Right cardiac atrium (tissue), 5 donors: ENCODE measurements around the gene JARID2. TPM values are rescaled to one million over a fixed set of nuclear protein-coding genes. Genes with fewer than 3 reads are reported as not detected.

Experiments
- ATAC-seq, 2 donors: fragments of 200-7000 bp; cut with Tn5 transposase; one replicate each; pipeline versions ENCODE4 v1.8.0 to v1.9.1; 2020; ENCODE audit warnings: moderate library complexity in 2 of 2, mild to moderate bottlenecking in 1 of 2
- DNase-seq, 3 donors: peaks; one replicate each; pipeline ENCODE4 v3.0.0-alpha.2; 2020
- H3K27ac ChIP-seq: one replicate; pipeline ENCODE4 v1.5.1; 2013; ENCODE audit warnings: mild to moderate bottlenecking, low read length, control low read depth, moderate library complexity
- H3K27me3 ChIP-seq: one replicate; pipeline ENCODE4 v1.6.1; 2013; ENCODE audit not compliant: control insufficient read depth, insufficient read depth
- H3K4me1 ChIP-seq: one replicate; pipeline ENCODE4 v1.6.1; 2013; ENCODE audit warnings: low read length; ENCODE audit not compliant: control insufficient read depth, insufficient read depth
- H3K4me3 ChIP-seq: one replicate; pipeline ENCODE4 v1.5.1; 2013; ENCODE audit warnings: low read length, control low read depth
- H3K9me3 ChIP-seq: one replicate; pipeline ENCODE4 v1.6.1; 2013; ENCODE audit warnings: low read length; ENCODE audit not compliant: control insufficient read depth
- WGBS: extraction: QIAGEN DNeasy Blood & Tissue Kit; methylation state at CpG from one replicate; pipeline ENCODE4 v1.1.7; 2013; 5-methylcytosine and 5-hydroxymethylcytosine counted together
- intact Hi-C, 4 donors: fragments of 100-400 bp; cut with DNase I; formaldehyde crosslinking; loops; one replicate each; pipeline versions ENCODE4 v1.11.0 to v1.14.0; 2022 to 2023
- polyA plus RNA-seq: library from polyadenylated mRNA; stranded (reverse); fragments of 200-250 nt; gene quantifications from one replicate; pipeline ENCODE4 v1.2.3, GENCODE V29; 2013
- total RNA-seq, 4 donors: library from RNA; stranded (reverse); fragmentation: NEBNext Ultra II Directional; extraction: Animal tissue kit (Norgen Biotek cat#: 25700); gene quantifications; one replicate each; pipeline ENCODE4 v1.2.1, GENCODE V29; 2021
- donor health status: healthy with polysubstance abuse.
- donor health status: DM: no; HTN: yes; CAD: no.
- donor health status: DM: no; HTN: no; CAD: no.
- donor health status: DM: no; HTN: yes; CAD: no; lungs with severe emphysema.
- donor health status: DM: yes; HTN: yes; CAD: no.

The JARID2 gene
- total and polyA plus RNA-seq, 5 donors, result 4.1 to 10.1 (median 9.1) TPM

DNA sequence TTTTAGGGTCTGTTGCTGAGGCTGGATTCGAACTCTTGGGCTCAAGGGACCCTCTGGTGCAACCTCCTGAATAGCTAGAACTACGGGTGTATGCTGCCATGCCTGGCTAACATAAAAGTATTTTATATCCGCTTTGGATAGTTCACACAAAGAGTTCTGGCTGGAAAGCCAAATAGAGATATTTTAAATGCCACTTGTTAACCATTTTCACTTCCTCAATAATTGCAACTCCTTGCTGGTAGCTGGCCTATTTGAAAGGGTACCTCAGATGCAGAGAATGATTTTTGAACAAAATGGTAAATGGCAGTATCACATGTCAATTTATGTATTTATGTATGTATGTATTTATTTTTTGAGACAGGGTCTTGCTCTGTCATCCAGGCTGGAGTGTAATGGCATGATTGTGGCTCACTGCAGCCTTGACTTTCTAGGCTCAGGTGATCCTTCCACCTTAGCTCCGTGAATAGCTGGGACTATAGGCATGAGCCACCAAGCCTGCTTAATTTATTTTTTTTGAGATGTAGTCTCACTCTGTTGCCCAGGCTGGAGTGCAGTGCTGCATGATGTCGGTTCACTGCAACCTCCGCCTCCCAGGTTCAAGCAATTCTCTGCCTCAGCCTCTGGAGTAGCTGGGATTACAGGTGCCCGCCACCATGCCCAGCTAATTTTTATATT lies 12.9 kb upstream of the JARID2 start:
- no peaks in the 10 kb centered on the region for H3K4me1 ChIP-seq
- H3K27me3 ChIP-seq, result no peaks in the 10 kb centered on the region
- no peak overlapping the region for H3K27ac ChIP-seq
- H3K4me3 ChIP-seq, result no peak overlapping the region
- DNase-seq (no peak), ATAC-seq (no peak)
- intact Hi-C loops, result no loop called here
- no peaks in the 10 kb centered on the region for H3K9me3 ChIP-seq
- WGBS, result 88% methylated on average over 7 of the region's 7 CpGs

DNA sequence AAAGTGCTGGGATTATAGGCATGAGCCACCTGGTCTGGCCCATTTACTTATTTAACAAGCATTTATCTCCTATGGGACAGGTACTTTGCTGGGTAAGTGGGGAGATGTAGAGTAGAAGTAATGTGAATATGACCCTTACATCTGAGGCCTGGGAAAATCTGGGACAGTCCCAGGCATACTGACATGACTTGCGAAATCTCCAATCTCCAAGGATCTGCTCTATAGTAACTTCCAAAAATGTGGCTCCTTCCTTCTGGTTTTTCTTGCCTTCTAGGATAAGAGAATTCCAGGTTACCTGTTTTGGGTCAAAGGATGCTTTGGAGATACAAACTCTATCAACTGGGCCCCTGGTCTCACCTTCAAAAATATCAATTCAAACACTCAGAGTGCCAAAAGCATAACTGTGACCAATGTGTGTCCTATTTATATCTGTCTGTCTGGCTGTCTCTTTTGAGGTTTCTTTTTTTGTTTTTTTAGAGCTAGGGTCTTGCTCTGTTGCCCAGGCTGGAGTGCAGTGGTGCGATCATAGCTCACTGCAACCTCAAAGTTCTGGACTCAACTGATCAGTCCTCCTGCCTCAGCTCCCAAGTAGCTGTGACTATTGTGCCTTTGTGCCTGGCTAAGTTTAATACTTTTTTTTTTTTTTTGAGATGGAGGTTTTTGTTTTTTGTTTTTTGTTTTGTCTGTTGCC lies 11.7 kb upstream of the JARID2 start:
- 97% methylated on average over 2 of the region's 2 CpGs for WGBS
- no peaks in the 10 kb centered on the region for H3K4me1 ChIP-seq
- H3K4me3 ChIP-seq, result no peak overlapping the region
- no peaks in the 10 kb centered on the region for H3K27me3 ChIP-seq
- ATAC-seq, result no peak
- H3K9me3 ChIP-seq, result no peaks in the 10 kb centered on the region
- no peak overlapping the region for H3K27ac ChIP-seq
- DNase-seq, result no peak
- intact Hi-C loops, result no loop called here

DNA sequence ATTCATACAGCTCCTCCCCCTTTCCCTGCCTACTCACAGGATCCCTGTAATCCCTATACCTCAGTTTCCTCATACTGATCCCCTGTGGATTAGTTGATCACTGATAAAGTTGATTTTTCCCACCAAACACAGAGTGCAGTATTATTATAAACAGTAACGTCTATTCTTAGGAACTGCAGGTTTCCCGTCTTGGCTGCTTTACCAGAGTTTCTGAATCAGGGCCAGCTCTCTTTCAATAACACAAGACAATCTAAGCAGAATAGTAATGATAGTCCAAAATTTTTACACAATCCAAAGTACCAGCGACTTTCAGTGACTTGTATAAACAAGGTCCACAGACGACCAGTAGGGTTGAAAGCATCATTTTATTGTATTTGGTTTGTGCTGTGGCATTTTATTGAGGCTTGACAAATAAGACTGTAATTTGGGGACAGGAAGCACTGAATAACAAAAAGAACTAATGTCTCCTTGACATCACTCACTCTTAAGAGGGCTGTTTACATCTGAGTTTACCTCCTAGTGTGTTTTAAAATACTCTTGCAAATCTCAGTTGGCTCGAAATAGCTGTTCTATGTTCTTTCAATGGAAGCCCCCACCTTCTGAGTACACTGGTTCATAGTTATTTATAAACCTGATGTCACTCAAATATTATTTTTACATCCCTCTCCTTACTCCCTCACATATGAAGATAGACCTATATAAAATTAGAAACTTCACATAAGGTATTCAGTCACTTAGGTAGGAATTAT lies 6.1 kb upstream of the JARID2 start:
- peak overlapping the region; percentile 57 for H3K27ac ChIP-seq
- peak; percentile 45 to 63 for ATAC-seq
- no peak for DNase-seq
- no peaks in the 10 kb centered on the region for H3K9me3 ChIP-seq
- no peaks in the 10 kb centered on the region for H3K27me3 ChIP-seq
- H3K4me3 ChIP-seq, result no peak overlapping the region
- no peaks in the 10 kb centered on the region for H3K4me1 ChIP-seq
- WGBS, result 15% methylated on average over 5 of the region's 5 CpGs
- intact Hi-C loops, result loop anchor here in 2 of 4 donors (5.0 to 10.0 kb wide), 2 partner anchors 437 to 1025 kb away; no protein-coding TSS in a partner anchor

DNA sequence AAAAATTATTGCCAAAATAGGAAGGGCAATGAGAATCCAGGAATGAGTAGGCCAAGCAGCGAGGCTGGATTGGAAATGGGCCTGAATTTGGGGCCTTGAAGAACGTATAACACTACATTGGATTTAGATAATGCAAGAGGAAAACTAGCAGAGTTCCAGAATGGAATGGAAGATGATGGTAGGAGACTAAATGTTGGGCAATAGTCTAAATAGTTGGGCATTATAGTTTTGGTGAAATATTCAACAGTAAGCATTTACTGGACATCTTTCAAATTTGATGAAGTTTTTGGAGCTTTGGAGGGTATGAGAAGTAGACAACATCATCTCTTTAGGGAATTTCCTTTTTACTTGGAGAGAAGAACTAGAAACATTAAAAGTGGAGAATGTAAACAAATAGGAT lies 3.4 kb upstream of the JARID2 start:
- intact Hi-C loops, result loop anchor here in 2 of 4 donors (5.0 to 10.0 kb wide), 2 partner anchors 440 to 1028 kb away; no protein-coding TSS in a partner anchor
- Histone ChIP-seq H3K4me1 (no peaks in the 10 kb centered on the region), H3K4me3 (no peak overlapping the region), H3K27ac (no peak overlapping the region), H3K27me3 (no peaks in the 10 kb centered on the region), H3K9me3 (no peaks in the 10 kb centered on the region)
- 67% methylated on average over 2 of the region's 2 CpGs for WGBS
- DNase-seq (no peak), ATAC-seq (no peak)

DNA sequence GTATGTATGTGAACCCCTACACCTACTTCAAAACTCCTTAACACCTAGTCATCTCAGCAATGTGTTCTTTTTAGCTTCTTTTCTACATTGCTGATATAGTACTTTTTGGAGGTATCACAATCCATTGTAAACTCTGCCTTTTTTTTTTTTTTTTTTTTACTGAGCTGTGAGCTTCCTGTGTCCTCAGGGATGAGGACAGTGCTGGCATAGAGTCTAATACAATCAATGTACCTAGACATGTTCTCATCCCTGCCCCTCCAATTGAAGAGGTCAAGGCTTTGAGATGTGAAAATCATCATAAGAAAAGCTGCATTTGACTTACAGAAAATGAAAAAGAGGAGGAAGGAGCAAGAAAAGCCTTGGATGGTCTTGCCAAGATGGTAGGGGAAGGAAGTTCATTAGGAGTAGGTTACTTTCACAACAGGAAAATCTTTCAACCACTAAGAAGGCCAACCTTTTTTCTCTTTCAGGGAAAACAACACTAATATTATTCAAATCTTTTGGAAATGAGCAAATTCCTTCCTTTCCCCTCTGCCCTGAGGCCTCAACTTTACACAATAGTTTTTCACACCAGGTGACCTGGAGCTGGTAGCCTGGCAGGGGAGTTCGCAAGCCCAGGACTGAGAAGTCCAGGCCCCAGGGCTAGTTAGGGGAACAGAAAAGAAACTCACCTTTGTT lies 2.8 kb upstream of the JARID2 start:
- DNase-seq (no peak), ATAC-seq (no peak)
- Histone ChIP-seq H3K4me1 (no peaks in the 10 kb centered on the region), H3K4me3 (no peak overlapping the region), H3K27ac (no peak overlapping the region), H3K9me3 (no peaks in the 10 kb centered on the region), H3K27me3 (no peaks in the 10 kb centered on the region)
- 78% methylated on average over 1 of the region's 1 CpG for WGBS
- intact Hi-C loops, result loop anchor here in 2 of 4 donors (5.0 to 10.0 kb wide), 2 partner anchors 441 to 1028 kb away; no protein-coding TSS in a partner anchor

DNA sequence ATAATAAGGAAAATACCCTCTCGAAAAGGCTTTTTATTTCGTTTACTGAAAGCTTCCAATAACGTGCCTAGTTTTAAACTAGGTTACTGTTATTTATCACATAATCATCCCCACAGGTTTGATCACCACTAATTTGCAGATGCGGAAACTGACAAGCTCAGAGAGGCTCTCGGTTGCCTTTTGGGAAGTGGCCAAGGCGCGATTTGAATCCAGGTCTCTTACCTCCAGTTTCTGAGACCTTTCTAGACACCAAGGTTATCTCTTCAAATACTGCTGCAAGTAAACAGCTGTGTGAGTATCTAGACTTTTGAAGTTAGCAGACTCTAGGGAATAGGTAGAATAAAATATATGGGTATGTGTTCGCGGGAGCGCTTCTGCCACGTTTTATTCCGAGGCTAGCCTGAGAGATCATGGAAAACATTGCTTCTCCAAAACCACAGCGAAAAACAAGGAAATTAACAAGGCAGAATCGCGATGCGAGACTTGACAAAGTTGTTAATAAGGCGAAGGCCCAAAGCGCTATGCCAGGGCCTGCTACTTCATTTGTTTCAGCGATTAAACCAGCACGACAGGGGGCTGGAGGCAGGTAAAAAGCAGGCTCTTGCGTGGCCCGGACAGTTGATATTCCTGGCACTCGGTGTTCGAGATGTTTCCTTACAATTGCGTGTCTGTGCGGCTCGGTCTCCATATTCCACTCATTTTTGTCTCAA lies 1.8 kb upstream of the JARID2 start:
- peak overlapping the region; percentile 89 for H3K4me3 ChIP-seq
- H3K27ac ChIP-seq, result peak overlapping the region; percentile 70
- no peak for ATAC-seq

DNA sequence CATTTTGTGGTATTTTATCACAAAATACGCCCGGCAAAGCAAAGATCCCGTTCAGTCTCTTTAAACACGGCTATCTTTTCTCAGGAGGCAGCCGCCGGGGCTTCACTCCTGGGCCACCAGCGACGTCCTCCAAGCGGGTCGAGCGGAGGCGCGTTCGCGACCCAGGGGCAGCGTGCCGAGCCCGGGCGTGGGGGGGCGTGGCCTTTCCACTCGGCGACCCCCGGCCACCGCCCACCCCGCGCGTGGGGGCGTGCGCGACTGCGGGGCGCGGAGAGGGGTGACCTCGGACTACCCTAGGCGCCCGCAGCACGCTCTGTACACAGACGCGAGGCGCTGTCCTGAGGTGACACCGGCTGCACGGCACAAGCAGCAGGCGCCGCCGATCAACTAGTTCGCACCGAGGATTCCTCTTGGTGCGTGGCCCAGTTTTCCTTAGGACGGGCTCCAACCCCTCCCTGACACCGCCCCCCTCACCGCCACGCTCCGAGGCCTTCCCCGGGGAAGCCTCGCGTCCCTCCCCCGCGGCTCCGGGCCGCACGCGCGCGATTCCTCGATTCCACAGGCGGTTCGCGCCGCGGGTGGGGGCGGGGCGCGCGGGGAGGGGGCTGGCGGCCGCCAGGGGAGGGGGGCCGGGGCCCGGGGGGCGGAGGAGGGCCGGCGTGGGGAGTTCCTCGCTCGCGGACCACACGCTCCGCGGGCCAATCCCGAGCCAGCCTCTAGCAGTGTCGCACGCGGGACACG lies 1.1 kb upstream of the JARID2 start:
- Histone ChIP-seq H3K27me3 (no peaks in the 10 kb centered on the region), H3K9me3 (no peaks in the 10 kb centered on the region), H3K27ac (peak overlapping the region; percentile 70), H3K4me1 (no peaks in the 10 kb centered on the region), H3K4me3 (peak overlapping the region; percentile 89)
- under 1% methylated on average over 92 of the region's 92 CpGs for WGBS
- ATAC-seq (peak; percentile 42 to 62), DNase-seq (peak; percentile 88 to 94 (median 93))
- intact Hi-C loops, result loop anchor here in 2 of 4 donors (5.0 to 10.0 kb wide), 2 partner anchors 442 to 1030 kb away; no protein-coding TSS in a partner anchor

More for the DNA sequence above, 1.8 kb upstream of the JARID2 start:
- H3K4me1 ChIP-seq, result no peaks in the 10 kb centered on the region
- whole genome bisulfite sequencing, result 64% methylated on average over 27 of the region's 27 CpGs
- no peaks in the 10 kb centered on the region for H3K9me3 ChIP-seq
- intact Hi-C loops, result loop anchor here in 2 of 4 donors (5.0 to 10.0 kb wide), 2 partner anchors 442 to 1029 kb away; no protein-coding TSS in a partner anchor
- peak in 1 of 3 donors; percentile 59 for DNase-seq
- H3K27me3 ChIP-seq, result no peaks in the 10 kb centered on the region

DNA sequence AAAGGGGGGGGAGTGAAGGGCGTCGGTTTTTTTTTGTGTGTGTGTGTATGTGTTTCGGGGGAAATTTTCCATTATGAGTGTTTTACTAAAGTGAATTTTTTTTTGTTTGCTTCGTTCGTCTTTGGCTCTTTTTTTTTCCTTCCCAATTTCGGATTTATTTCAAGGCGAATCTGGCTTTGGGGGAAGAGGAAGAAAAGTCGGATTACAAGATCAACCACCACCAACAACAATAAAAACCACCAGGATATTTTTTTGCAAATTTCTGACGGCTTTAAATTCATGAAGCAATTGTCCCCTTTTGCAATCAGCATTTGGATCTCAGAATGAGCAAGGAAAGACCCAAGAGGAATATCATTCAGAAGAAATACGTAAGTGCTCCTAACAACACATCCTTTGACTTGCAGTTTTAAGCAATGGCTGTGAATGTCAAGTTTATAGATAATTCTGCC lies 372 bp downstream of the JARID2 start:
- H3K4me3 ChIP-seq, result peak overlapping the region; percentile 89
- ATAC-seq (no peak), DNase-seq (no peak)
- H3K9me3 ChIP-seq, result no peaks in the 10 kb centered on the region
- H3K27ac ChIP-seq, result peak overlapping the region; percentile 47
- intact Hi-C loops, result loop anchor here in 1 of 4 donors (10.0 kb wide), 1 partner anchor 1031 kb away; no protein-coding TSS in a partner anchor
- peaks cover under 1% of the 10 kb centered on the region for H3K4me1 ChIP-seq
- H3K27me3 ChIP-seq, result no peaks in the 10 kb centered on the region
- under 1% methylated on average over 10 of the region's 10 CpGs for WGBS

DNA sequence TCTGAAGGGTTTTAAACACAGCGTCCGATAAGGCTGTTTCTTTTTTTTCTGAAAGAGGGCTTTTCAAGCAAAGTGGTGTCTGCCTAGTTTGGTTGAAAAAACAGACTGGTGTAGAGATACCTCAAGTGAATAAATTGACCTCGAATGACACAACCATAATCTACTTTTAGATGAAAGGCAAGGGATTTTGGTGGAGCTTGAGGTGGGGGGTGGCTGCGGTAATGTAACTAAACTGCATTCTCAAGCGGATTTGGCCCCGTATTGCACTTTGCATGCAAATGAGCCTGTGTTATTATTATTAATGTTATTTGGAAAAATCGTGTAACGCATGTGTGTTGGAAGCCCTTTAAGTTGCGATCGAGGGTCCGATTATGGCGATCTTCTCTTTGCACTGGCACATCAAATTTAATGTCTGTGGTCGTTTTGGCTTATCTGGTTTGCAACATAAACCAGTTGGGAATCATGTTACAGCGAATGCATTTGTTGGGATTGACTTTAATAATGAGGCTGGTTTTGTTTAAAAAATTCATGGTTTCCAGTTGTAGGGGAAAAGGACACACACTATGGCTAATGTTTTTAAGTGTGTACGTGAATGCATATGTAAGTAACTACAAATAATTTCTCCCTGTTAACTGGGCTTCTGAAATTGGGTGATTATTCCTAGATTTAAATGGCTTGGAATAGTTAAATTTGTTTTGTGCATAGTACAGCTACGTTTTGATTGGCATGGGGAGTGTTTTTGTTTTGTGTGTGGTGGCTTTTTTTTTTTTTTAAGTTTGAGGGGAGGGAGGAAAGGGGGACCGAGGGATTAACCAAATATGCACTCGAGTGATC lies 1.0 kb downstream of the JARID2 start:
- DNase-seq (no peak), ATAC-seq (no peak)
- intact Hi-C loops, result loop anchor here in 1 of 4 donors (10.0 kb wide), 1 partner anchor 1032 kb away; no protein-coding TSS in a partner anchor
- Histone ChIP-seq H3K27me3 (no peaks in the 10 kb centered on the region), H3K9me3 (no peaks in the 10 kb centered on the region), H3K4me1 (peaks cover 2% of the 10 kb centered on the region), H3K27ac (peak overlapping the region; percentile 19), H3K4me3 (peak overlapping the region; percentile 89)
- WGBS, result under 1% methylated on average over 18 of the region's 18 CpGs
